ENCODE measurements around the gene WFDC9. TPM values are rescaled to one million over a fixed set of nuclear protein-coding genes. Genes with fewer than 3 reads are reported as not detected.

WFDC9 gene
- total and polyA plus RNA-seq, 4 donors: not detected

- Histone ChIP-seq H3K27ac (ENCODE audit: low read depth in 1 of 2, low read length in 2 of 2) (no peak overlapping the region), H3K36me3 (ENCODE audit: control insufficient read depth in 4 of 4, insufficient read depth in 3 of 4, low read depth in 1 of 4, low read length in 3 of 4) (no peaks in the 10 kb centered on the region), H3K4me1 (ENCODE audit: control insufficient read depth in 4 of 4, insufficient read depth in 4 of 4, low read length in 3 of 4) (no peaks in the 10 kb centered on the region), H3K4me3 (ENCODE audit: low read depth in 1 of 3, low read length in 3 of 3) (no peak overlapping the region), H3K27me3 (ENCODE audit: control insufficient read depth in 4 of 4, insufficient read depth in 4 of 4, low read length in 3 of 4) (peaks cover 0 to 4% (median 1%) of the 10 kb centered on the region in 4 donors), H3K9ac (ENCODE audit: low read depth in 1 of 2, low read length in 2 of 2) (no peak overlapping the region), H3K9me3 (ENCODE audit: control insufficient read depth in 4 of 4, low read length in 3 of 4) (no peaks in the 10 kb centered on the region)
- TF ChIP-seq HNF4G (IDR thresholded peaks at IDR 0.05) (no peak), MAX (IDR thresholded peaks at IDR 0.05) (no peak), RXRA (IDR thresholded peaks at IDR 0.05) (no peak), RAD21 (IDR thresholded peaks at IDR 0.05) (no peak), YY1 (IDR thresholded peaks at IDR 0.05) (no peak), HNF4A (conservative IDR thresholded peaks at IDR 0.05) (no peak), EGR1 (IDR thresholded peaks at IDR 0.05; ENCODE audit: low read depth in 2 of 2) (no peak), TAF1 (conservative IDR thresholded peaks at IDR 0.05) (no peak)
- TF ChIP-seq, protein P1, sequence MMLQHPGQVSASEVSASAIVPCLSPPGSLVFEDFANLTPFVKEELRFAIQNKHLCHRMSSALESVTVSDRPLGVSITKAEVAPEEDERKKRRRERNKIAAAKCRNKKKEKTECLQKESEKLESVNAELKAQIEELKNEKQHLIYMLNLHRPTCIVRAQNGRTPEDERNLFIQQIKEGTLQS (IDR thresholded peaks at IDR 0.05): no peak
- TF ChIP-seq, protein P2, sequence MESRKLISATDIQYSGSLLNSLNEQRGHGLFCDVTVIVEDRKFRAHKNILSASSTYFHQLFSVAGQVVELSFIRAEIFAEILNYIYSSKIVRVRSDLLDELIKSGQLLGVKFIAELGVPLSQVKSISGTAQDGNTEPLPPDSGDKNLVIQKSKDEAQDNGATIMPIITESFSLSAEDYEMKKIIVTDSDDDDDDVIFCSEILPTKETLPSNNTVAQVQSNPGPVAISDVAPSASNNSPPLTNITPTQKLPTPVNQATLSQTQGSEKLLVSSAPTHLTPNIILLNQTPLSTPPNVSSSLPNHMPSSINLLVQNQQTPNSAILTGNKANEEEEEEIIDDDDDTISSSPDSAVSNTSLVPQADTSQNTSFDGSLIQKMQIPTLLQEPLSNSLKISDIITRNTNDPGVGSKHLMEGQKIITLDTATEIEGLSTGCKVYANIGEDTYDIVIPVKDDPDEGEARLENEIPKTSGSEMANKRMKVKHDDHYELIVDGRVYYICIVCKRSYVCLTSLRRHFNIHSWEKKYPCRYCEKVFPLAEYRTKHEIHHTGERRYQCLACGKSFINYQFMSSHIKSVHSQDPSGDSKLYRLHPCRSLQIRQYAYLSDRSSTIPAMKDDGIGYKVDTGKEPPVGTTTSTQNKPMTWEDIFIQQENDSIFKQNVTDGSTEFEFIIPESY (IDR thresholded peaks at IDR 0.05): no peak
- DNase-seq (ENCODE audit: low spot score): no peak
- WGBS: 3% methylated on average over 1 of the region's 1 CpG
Observed at GRCh38 chr20:45593498-45593897, 37.6 kb downstream of the WFDC9 start.

DNA sequence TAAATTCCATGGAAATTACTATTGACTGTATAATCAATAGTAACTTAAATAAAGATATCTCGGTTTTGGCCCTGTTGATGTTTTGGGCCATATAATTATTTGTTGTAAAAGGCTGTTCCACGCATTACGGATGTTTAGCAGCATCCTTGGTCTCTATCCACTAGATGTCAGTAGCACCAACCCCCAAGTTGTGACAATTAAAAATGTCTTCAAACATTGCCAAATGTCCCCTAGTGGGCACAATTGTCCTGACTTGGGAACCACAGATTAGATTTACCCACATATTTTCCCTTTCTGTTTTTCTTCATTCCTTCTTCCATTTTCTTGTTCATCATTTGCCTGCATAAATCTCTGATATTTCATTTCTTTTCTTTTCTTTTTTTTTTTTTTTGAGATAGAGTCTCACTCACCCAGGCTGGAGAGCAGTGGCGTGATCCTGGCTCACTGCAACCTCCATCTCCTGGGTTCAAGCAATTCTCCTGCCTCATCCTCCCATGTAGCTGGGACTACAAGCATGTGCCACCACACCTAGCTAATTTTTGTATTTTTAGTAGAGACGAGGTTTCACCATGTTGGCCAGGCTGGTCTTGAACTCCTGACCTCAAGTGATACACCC is 38.4 kb downstream of the WFDC9 start:
- H3K4me1 ChIP-seq (ENCODE audit: control insufficient read depth in 4 of 4, insufficient read depth in 4 of 4, low read length in 3 of 4): no peaks in the 10 kb centered on the region
- H3K4me3 ChIP-seq (ENCODE audit: low read depth in 1 of 3, low read length in 3 of 3): no peak overlapping the region
- no peak overlapping the region for H3K9ac ChIP-seq (ENCODE audit: low read depth in 1 of 2, low read length in 2 of 2)
- WGBS: 48% methylated on average over 5 of the region's 5 CpGs
- no peak overlapping the region for H3K27ac ChIP-seq (ENCODE audit: low read depth in 1 of 2, low read length in 2 of 2)
- peaks cover 0 to 7% (median 1%) of the 10 kb centered on the region in 4 donors for H3K27me3 ChIP-seq (ENCODE audit: control insufficient read depth in 4 of 4, insufficient read depth in 4 of 4, low read length in 3 of 4)
- H3K9me3 ChIP-seq (ENCODE audit: control insufficient read depth in 4 of 4, low read length in 3 of 4): no peaks in the 10 kb centered on the region
- H3K36me3 ChIP-seq (ENCODE audit: control insufficient read depth in 4 of 4, insufficient read depth in 3 of 4, low read depth in 1 of 4, low read length in 3 of 4): no peaks in the 10 kb centered on the region
- no peak for DNase-seq (ENCODE audit: low spot score)
- TF ChIP-seq MAX (IDR thresholded peaks at IDR 0.05): no peak
- TF ChIP-seq HNF4A (conservative IDR thresholded peaks at IDR 0.05): peak; percentile 10 to 41
- no peak for TF ChIP-seq SP1 (IDR thresholded peaks at IDR 0.05)
- TF ChIP-seq CTCF (IDR thresholded peaks at IDR 0.05; ENCODE audit: low read depth, low read length, missing input control): peak; percentile 76
- peak; percentile 77 to 81 for TF ChIP-seq RAD21 (IDR thresholded peaks at IDR 0.05)

DNA sequence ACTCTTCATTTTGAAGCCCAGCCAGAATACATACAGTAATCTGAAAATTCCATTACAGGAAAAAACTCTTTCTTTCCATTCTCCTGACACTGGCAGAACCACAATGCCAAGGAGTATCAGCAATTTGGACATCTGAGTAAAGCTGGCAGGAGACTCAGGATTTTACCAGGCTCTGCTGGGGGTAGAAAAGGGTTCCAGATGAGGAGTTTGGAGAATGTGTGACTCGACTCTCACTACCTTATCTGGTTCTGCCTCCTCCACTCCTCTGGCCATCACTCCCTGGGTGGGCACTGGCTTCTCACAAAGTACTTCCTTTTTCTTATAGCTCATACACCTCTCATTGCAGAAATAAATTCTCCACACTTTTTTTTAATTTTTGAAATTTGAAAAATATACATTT is 41.4 kb downstream of the WFDC9 start:
- Histone ChIP-seq H3K36me3 (ENCODE audit: control insufficient read depth in 4 of 4, insufficient read depth in 3 of 4, low read depth in 1 of 4, low read length in 3 of 4) (no peaks in the 10 kb centered on the region), H3K27ac (ENCODE audit: low read depth in 1 of 2, low read length in 2 of 2) (no peak overlapping the region), H3K9me3 (ENCODE audit: control insufficient read depth in 4 of 4, low read length in 3 of 4) (no peaks in the 10 kb centered on the region), H3K27me3 (ENCODE audit: control insufficient read depth in 4 of 4, insufficient read depth in 4 of 4, low read length in 3 of 4) (peaks cover 0 to 3% (median 0%) of the 10 kb centered on the region in 4 donors), H3K4me3 (ENCODE audit: low read depth in 1 of 3, low read length in 3 of 3) (no peak overlapping the region), H3K9ac (ENCODE audit: low read depth in 1 of 2, low read length in 2 of 2) (no peak overlapping the region), H3K4me1 (ENCODE audit: control insufficient read depth in 4 of 4, insufficient read depth in 4 of 4, low read length in 3 of 4) (no peaks in the 10 kb centered on the region)
- 19% methylated on average over 1 of the region's 1 CpG for WGBS
- DNase-seq (ENCODE audit: low spot score): no peak
- TF ChIP-seq FOXA2 (IDR thresholded peaks at IDR 0.05) (no peak), NR2F2 (IDR thresholded peaks at IDR 0.05) (no peak), EGR1 (IDR thresholded peaks at IDR 0.05; ENCODE audit: low read depth in 2 of 2) (no peak), RXRA (IDR thresholded peaks at IDR 0.05) (no peak), TAF1 (conservative IDR thresholded peaks at IDR 0.05) (no peak), HNF4G (IDR thresholded peaks at IDR 0.05) (no peak), SP1 (IDR thresholded peaks at IDR 0.05) (no peak), YY1 (IDR thresholded peaks at IDR 0.05) (no peak), FOXA1 (IDR thresholded peaks at IDR 0.05) (no peak), JUND (IDR thresholded peaks at IDR 0.05) (no peak), REST (IDR thresholded peaks at IDR 0.05) (no peak)
- TF ChIP-seq, protein P2 (IDR thresholded peaks at IDR 0.05): no peak
